Thyroid gland (tissue), 4 donors: ENCODE measurements around the gene FSTL4.

ENCODE experiments used
- CTCF ChIP-seq, 6 experiments: fragments of 200-600 bp in 3 of 6; fragments of 450-650 bp in 3 of 6; sonication (generic) in 3 of 6; IDR thresholded peaks; one replicate each; pipeline ENCODE4 v1.5.1; 2016 to 2019; ENCODE audit warnings: antibody characterized with exemption in 6 of 6, mild to moderate bottlenecking in 2 of 6, inconsistent platforms in 1 of 6, moderate library complexity in 1 of 6
- POLR2A ChIP-seq, 2 donors: fragments of 450-650 bp; IDR thresholded peaks; one replicate each; pipeline ENCODE4 v1.6.1; 2017; ENCODE audit warnings: antibody characterized with exemption in 2 of 2, mild to moderate bottlenecking in 2 of 2, moderate library complexity in 1 of 2

GRCh38 chr5:133509742-133510079 is 102.6 kb downstream of the FSTL4 start:
- no peak for TF ChIP-seq CTCF (IDR thresholded peaks at IDR 0.05)
- TF ChIP-seq POLR2A (IDR thresholded peaks at IDR 0.05): no peak
